ENCODE results near the gene ZIK1. TPM values are rescaled to one million over a fixed set of nuclear protein-coding genes. Genes with fewer than 3 reads are reported as not detected.
A peak's percentile ranks its signal among the peaks of the same experiment; 100 is the strongest.

The ZIK1 gene
- total and polyA plus RNA-seq, 2 donors (not counting 3 experiments of a cell fraction or from before 2014, with no cell fraction given) = 0.79 to 2.4 TPM

DNA sequence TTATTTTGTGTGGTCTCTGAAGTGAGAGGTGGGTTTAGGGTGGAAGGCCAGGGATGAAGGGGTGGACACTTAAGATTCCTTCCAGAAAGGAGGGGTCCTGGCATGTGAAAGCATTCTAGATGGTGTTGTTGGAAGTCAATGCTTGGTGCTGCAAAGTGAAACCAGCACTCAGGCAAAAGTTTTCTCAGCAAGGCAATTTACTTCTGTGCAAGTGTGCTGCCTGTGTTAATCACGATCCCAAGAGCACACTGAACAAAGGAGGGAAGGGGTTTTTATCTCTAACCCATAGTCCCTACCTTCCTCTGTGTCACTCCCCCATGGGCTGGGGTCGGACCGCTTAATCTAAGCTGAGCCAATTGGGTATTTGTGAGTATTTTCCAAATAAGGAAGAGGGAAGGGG is 31.4 kb downstream of the ZIK1 start:
- ChIA-PET CTCF (no interaction called here), POLR2A (no interaction called here)
- intact Hi-C loops (cut with micrococcal nuclease) = loop anchor here (10.0 kb wide), 1 partner anchor 539 kb away; the partner anchor contains the start of gene ZNF329
- H3K4me1 ChIP-seq (ENCODE audit: control insufficient read depth, extremely low read depth, insufficient read depth, low read length) = no peaks in the 10 kb centered on the region
- dilution Hi-C loops (cut with MboI; ENCODE audit: extremely low pct_ligation_motif_present, low sequenced_read_pairs) = no loop called here
- no TSS peak for BruUV-seq (replicated peaks)
- H3K9me3 ChIP-seq (replicated peaks; ENCODE audit: control insufficient read depth, insufficient read depth, low read length) = peaks cover 8% of the 10 kb centered on the region
- H3K27ac ChIP-seq (ENCODE audit: insufficient read depth, low read depth, low read length) = no peak overlapping the region
- H3K36me3 ChIP-seq (ENCODE audit: control insufficient read depth in 2 of 2, extremely low read depth in 1 of 2, insufficient read depth in 2 of 2, low read length in 2 of 2) = peaks cover 5 to 31% of the 10 kb centered on the region in 2 experiments
- FAIRE-seq (no peak), DNase-seq (ENCODE audit: low read depth, low spot score) (no peak)
- H3K4me3 ChIP-seq (replicated peaks in 1 of 3; ENCODE audit: insufficient read depth in 1 of 3, low read depth in 1 of 3, low read length in 3 of 3) = no peak overlapping the region
- no peaks in the 10 kb centered on the region for H4K20me1 ChIP-seq (replicated peaks; ENCODE audit: control insufficient read depth, extremely low read depth, insufficient read depth, low read length)
- no peak overlapping the region for H3K4me2 ChIP-seq (ENCODE audit: insufficient read depth, low read length)
- H3K79me2 ChIP-seq (ENCODE audit: control insufficient read depth, insufficient read depth, low read length) = peaks cover 19% of the 10 kb centered on the region
- no peaks in the 10 kb centered on the region for H3K9me1 ChIP-seq (replicated peaks; ENCODE audit: control insufficient read depth, extremely low read depth, insufficient read depth, low read length)
- H3K9ac ChIP-seq (replicated peaks; ENCODE audit: extremely low read depth, insufficient read depth, low read length) = no peak overlapping the region
- H2AFZ ChIP-seq (ENCODE audit: low read depth, low read length) = no peak overlapping the region
- H3K27me3 ChIP-seq (ENCODE audit: control insufficient read depth in 2 of 2, insufficient read depth in 2 of 2, low read length in 2 of 2) = no peaks in the 10 kb centered on the region
- TF ChIP-seq CTCF (IDR thresholded peaks at IDR 0.05; ENCODE audit: extremely low read depth in 1 of 2, insufficient read depth in 1 of 2, low read depth in 1 of 2, low read length in 2 of 2) = no peak

DNA sequence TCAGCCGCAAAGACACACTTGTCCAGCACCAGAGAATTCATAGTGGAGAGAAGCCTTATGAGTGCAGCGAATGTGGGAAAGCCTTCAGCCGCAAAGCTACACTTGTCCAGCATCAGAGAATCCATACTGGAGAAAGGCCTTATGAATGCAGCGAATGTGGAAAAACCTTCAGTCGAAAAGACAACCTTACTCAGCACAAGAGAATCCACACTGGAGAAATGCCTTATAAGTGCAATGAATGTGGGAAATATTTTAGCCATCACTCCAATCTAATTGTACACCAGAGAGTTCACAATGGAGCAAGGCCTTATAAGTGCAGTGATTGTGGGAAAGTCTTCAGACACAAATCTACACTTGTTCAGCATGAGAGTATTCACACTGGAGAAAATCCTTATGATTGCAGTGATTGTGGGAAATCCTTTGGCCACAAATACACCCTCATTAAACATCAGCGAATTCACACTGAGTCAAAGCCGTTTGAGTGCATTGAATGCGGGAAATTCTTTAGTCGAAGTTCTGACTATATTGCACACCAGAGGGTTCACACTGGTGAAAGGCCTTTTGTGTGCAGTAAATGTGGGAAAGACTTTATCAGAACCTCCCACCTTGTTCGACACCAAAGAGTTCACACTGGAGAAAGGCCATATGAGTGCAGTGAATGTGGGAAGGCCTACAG is 36.9 kb downstream of the ZIK1 start:
- dilution Hi-C loops (cut with MboI; ENCODE audit: extremely low pct_ligation_motif_present, low sequenced_read_pairs) (no loop called here), intact Hi-C loops (cut with micrococcal nuclease) (no loop called here)
- FAIRE-seq (no peak), DNase-seq (ENCODE audit: low read depth, low spot score) (peak; percentile 7)
- POLR2A ChIA-PET = no interaction called here
- Histone ChIP-seq H3K9me1 (replicated peaks; ENCODE audit: control insufficient read depth, extremely low read depth, insufficient read depth, low read length) (no peaks in the 10 kb centered on the region), H3K27me3 (ENCODE audit: control insufficient read depth in 2 of 2, insufficient read depth in 2 of 2, low read length in 2 of 2) (no peaks in the 10 kb centered on the region), H3K79me2 (ENCODE audit: control insufficient read depth, insufficient read depth, low read length) (peaks cover 11% of the 10 kb centered on the region), H3K9me3 (replicated peaks; ENCODE audit: control insufficient read depth, insufficient read depth, low read length) (peaks cover 28% of the 10 kb centered on the region), H3K9ac (replicated peaks; ENCODE audit: extremely low read depth, insufficient read depth, low read length) (no peak overlapping the region), H2AFZ (ENCODE audit: low read depth, low read length) (no peak overlapping the region), H3K27ac (ENCODE audit: insufficient read depth, low read depth, low read length) (no peak overlapping the region), H3K36me3 (ENCODE audit: control insufficient read depth in 2 of 2, extremely low read depth in 1 of 2, insufficient read depth in 2 of 2, low read length in 2 of 2) (peaks cover 9 to 47% of the 10 kb centered on the region in 2 experiments), H4K20me1 (replicated peaks; ENCODE audit: control insufficient read depth, extremely low read depth, insufficient read depth, low read length) (no peaks in the 10 kb centered on the region), H3K4me2 (ENCODE audit: insufficient read depth, low read length) (no peak overlapping the region), H3K4me3 (replicated peaks in 1 of 3; ENCODE audit: insufficient read depth in 1 of 3, low read depth in 1 of 3, low read length in 3 of 3) (no peak overlapping the region), H3K4me1 (ENCODE audit: control insufficient read depth, extremely low read depth, insufficient read depth, low read length) (no peaks in the 10 kb centered on the region)
- BruUV-seq (replicated peaks) = no TSS peak
- CTCF ChIA-PET = no interaction called here
- TF ChIP-seq GATA2 (IDR thresholded peaks at IDR 0.05; ENCODE audit: insufficient read depth, insufficient read length, low read depth, low read length) = no peak
- TF ChIP-seq EZH2 (IDR thresholded peaks at IDR 0.05; ENCODE audit: borderline replicate concordance, low read depth, low read length, severe bottlenecking) = no peak
- TF ChIP-seq, protein P1, sequence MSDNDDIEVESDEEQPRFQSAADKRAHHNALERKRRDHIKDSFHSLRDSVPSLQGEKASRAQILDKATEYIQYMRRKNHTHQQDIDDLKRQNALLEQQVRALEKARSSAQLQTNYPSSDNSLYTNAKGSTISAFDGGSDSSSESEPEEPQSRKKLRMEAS (IDR thresholded peaks at IDR 0.05; ENCODE audit: insufficient read depth, insufficient read length) = no peak
- no peak for TF ChIP-seq CTCF (IDR thresholded peaks at IDR 0.05; ENCODE audit: extremely low read depth in 1 of 2, insufficient read depth in 1 of 2, low read depth in 1 of 2, low read length in 2 of 2)
- no peak for TF ChIP-seq JUN (IDR thresholded peaks at IDR 0.05; ENCODE audit: borderline replicate concordance, insufficient read depth, insufficient read length, low read depth)
- TF ChIP-seq FOS (IDR thresholded peaks at IDR 0.05; ENCODE audit: borderline replicate concordance, insufficient read depth, low read length) = no peak
- no peak for TF ChIP-seq MYC (IDR thresholded peaks at IDR 0.05; ENCODE audit: low read depth, low read length)
- TF ChIP-seq POLR2AphosphoS5 (IDR thresholded peaks at IDR 0.05; ENCODE audit: insufficient read depth, low read depth, low read length) = no peak
- TF ChIP-seq POLR2A (IDR thresholded peaks at IDR 0.05; ENCODE audit: low read depth, low read length) = no peak
